GM23338 (cell line): ENCODE data around the gene PTPRN2. TPM values are rescaled to one million over a fixed set of nuclear protein-coding genes. Genes with fewer than 3 reads are reported as not detected.

Experiments
- ATAC-seq: fragments of 200-7000 bp; cut with Tn5 transposase; 3 replicates; pipeline ENCODE4 v1.9.1; 2020
- DNase-seq: peaks from one replicate; pipeline ENCODE4 v3.0.0-alpha.2; 2015; ENCODE audit warnings: low spot score
- H2AFZ ChIP-seq: fragments of 200-600 bp; sonication (generic); 2 replicates; pipeline ENCODE4 v1.8.0; 2016; ENCODE audit warnings: antibody characterized with exemption, mild to moderate bottlenecking, moderate library complexity
- H3F3A ChIP-seq: fragments of 200-600 bp; sonication (generic); replicated peaks from 2 replicates; pipeline ENCODE4 v1.8.0; 2017; ENCODE audit warnings: antibody characterized with exemption, mixed run types, low read depth
- H3K27ac ChIP-seq: fragments of 200-600 bp; sonication (generic); 2 replicates; pipeline ENCODE4 v1.6.1; 2016; ENCODE audit warnings: low read depth
- H3K27me3 ChIP-seq: fragments of 200-600 bp; sonication (generic); 2 replicates; pipeline ENCODE4 v1.8.0; 2016; ENCODE audit warnings: mild to moderate bottlenecking, mixed run types, moderate library complexity; ENCODE audit not compliant: insufficient read depth
- H3K36me3 ChIP-seq: fragments of 200-600 bp; sonication (generic); 2 replicates; pipeline ENCODE4 v1.8.0; 2016; ENCODE audit warnings: mild to moderate bottlenecking; ENCODE audit not compliant: insufficient read depth
- H3K4me1 ChIP-seq: fragments of 200-600 bp; sonication (generic); 2 replicates; pipeline ENCODE4 v1.8.0; 2016; ENCODE audit warnings: mild to moderate bottlenecking, moderate library complexity; ENCODE audit not compliant: insufficient read depth
- H3K4me2 ChIP-seq: fragments of 200-600 bp; sonication (generic); 2 replicates; pipeline ENCODE4 v1.7.1; 2017; ENCODE audit warnings: mixed run types
- H3K4me3 ChIP-seq: fragments of 200-600 bp; sonication (generic); 2 replicates; pipeline ENCODE4 v1.6.1; 2016; ENCODE audit warnings: mixed run types
- H3K79me2 ChIP-seq: fragments of 200-600 bp; sonication (generic); replicated peaks from 2 replicates; pipeline ENCODE4 v1.8.0; 2017; ENCODE audit warnings: mild to moderate bottlenecking; ENCODE audit not compliant: insufficient read depth
- H3K9me2 ChIP-seq: fragments of 200-600 bp; sonication (generic); 2 replicates; pipeline ENCODE4 v1.8.0; 2017; ENCODE audit not compliant: insufficient read depth
- H4K20me1 ChIP-seq: fragments of 200-600 bp; sonication (generic); replicated peaks from 2 replicates; pipeline ENCODE4 v1.8.0; 2017; ENCODE audit warnings: mild to moderate bottlenecking; ENCODE audit not compliant: insufficient read depth
- H3K27ac Mint-ChIP-seq: 2 replicates; pipeline ENCODE4 v1.8.0; 2020; ENCODE audit warnings: inconsistent platforms, mild to moderate bottlenecking, moderate library complexity, mixed read lengths
- H3K27me3 Mint-ChIP-seq: 3 replicates; pipeline ENCODE4 v1.8.0; 2022; ENCODE audit warnings: low read depth, mild to moderate bottlenecking, moderate library complexity, mixed read lengths, inconsistent platforms; ENCODE audit not compliant: insufficient read depth, poor library complexity
- H3K36me3 Mint-ChIP-seq: 3 replicates; pipeline ENCODE4 v1.8.0; 2021; ENCODE audit warnings: low read depth, mild to moderate bottlenecking, inconsistent platforms, moderate library complexity, mixed read lengths
- H3K4me1 Mint-ChIP-seq: 3 replicates; pipeline ENCODE4 v1.8.0; 2020; ENCODE audit warnings: mild to moderate bottlenecking, inconsistent platforms, mixed read lengths
- H3K4me3 Mint-ChIP-seq: 3 replicates; pipeline ENCODE4 v1.8.0; 2021; ENCODE audit warnings: moderate library complexity, mild to moderate bottlenecking, inconsistent platforms, mixed read lengths
- H3K9me3 Mint-ChIP-seq: 3 replicates; pipeline ENCODE4 v1.8.0; 2020; ENCODE audit warnings: moderate library complexity, mild to moderate bottlenecking, inconsistent platforms, mixed read lengths
- CREB1 ChIP-seq: fragments of 250-450 bp; sonication (Bioruptor Pico); IDR thresholded peaks from 2 replicates; pipeline ENCODE4 v1.5.0; 2020; ENCODE audit warnings: low read depth, mild to moderate bottlenecking, moderate library complexity
- CTCF ChIP-seq, 2 experiments: fragments of 200-600 bp in 1 of 2; sonication (generic) in 1 of 2; conservative IDR thresholded peaks; 2 replicates each; pipeline versions ENCODE4 v1.5.1 to v1.6.1; 2016 to 2017; ENCODE audit warnings: antibody characterized with exemption in 2 of 2, low read depth in 2 of 2, mild to moderate bottlenecking in 2 of 2, moderate library complexity in 1 of 2
- EZH2phosphoT487 ChIP-seq: fragments of 200-600 bp; sonication (generic); IDR thresholded peaks from one replicate; pipeline ENCODE4 v1.8.1; 2018; ENCODE audit warnings: antibody characterized with exemption; ENCODE audit not compliant: unreplicated experiment
- JUNB ChIP-seq: IDR thresholded peaks from one replicate; pipeline ENCODE4 v1.6.1; 2016; ENCODE audit warnings: antibody characterized with exemption; ENCODE audit not compliant: unreplicated experiment
- POLR2AphosphoS5 ChIP-seq: IDR thresholded peaks from 2 replicates; pipeline ENCODE4 v1.6.1; 2016; ENCODE audit warnings: antibody characterized with exemption, low read depth
- REST ChIP-seq: IDR thresholded peaks from one replicate; pipeline ENCODE4 v1.6.1; 2018; ENCODE audit warnings: antibody characterized with exemption; ENCODE audit not compliant: unreplicated experiment
- STAT1 ChIP-seq: IDR thresholded peaks from one replicate; pipeline ENCODE4 v1.6.1; 2016; ENCODE audit warnings: antibody characterized with exemption; ENCODE audit not compliant: unreplicated experiment
- ZNF331 ChIP-seq: fragments of 250-450 bp; sonication (Bioruptor Pico); IDR thresholded peaks from 2 replicates; pipeline ENCODE4 v1.5.0; 2020; ENCODE audit warnings: low read depth, mild to moderate bottlenecking, moderate library complexity
- ZNF462 ChIP-seq: fragments of 250-450 bp; sonication (Bioruptor Pico); IDR thresholded peaks from 2 replicates; pipeline ENCODE4 v1.5.0; 2020; ENCODE audit warnings: mild to moderate bottlenecking, moderate library complexity
- polyA plus RNA-seq: library from polyadenylated mRNA; unstranded; fragments of >200 nt; fragmentation: Nextera tagmentation; extraction: Ambion mirVana; gene quantifications from 2 replicates; pipeline ENCODE4 v1.2.1, GENCODE V29; 2016
- total RNA-seq: library from RNA; depleted of rRNA; stranded (reverse); fragments of >200 nt; shearing (Covaris generic); gene quantifications from 2 replicates; pipeline ENCODE4 v1.2.3, GENCODE V29; 2014
- TF ChIP-seq, protein P1 (sequence below): IDR thresholded peaks from 2 replicates; pipeline ENCODE4 v1.6.1; 2016; ENCODE audit warnings: antibody characterized with exemption

The PTPRN2 gene
- total and polyA plus RNA-seq, 2 experiments from 2014 or later: 0.87 to 4.0 TPM

- TF ChIP-seq ZNF462 (no peak), CREB1 (no peak)
Observed at GRCh38 chr7:157547611-157548010, 1040.0 kb downstream of the PTPRN2 start (continued).

- H3K27ac Mint-ChIP-seq: no peak overlapping the region
- H3K36me3 Mint-ChIP-seq: peaks cover 63% of the 10 kb centered on the region
- no peaks in the 10 kb centered on the region for H3K79me2 ChIP-seq
- no peaks in the 10 kb centered on the region for H3F3A ChIP-seq
- H3K4me3 Mint-ChIP-seq: no peak overlapping the region
- no peaks in the 10 kb centered on the region for H3K9me2 ChIP-seq
- H3K4me1 ChIP-seq: no peaks in the 10 kb centered on the region
- no peak overlapping the region for H3K4me3 ChIP-seq
- H3K4me1 Mint-ChIP-seq: no peaks in the 10 kb centered on the region
- H4K20me1 ChIP-seq: no peaks in the 10 kb centered on the region
- no peak for DNase-seq
- H3K36me3 ChIP-seq: no peaks in the 10 kb centered on the region
- no peak overlapping the region for H3K4me2 ChIP-seq
- peaks cover 98% of the 10 kb centered on the region for H3K9me3 Mint-ChIP-seq
- no peaks in the 10 kb centered on the region for H3K27me3 ChIP-seq
- H3K27ac ChIP-seq: no peak overlapping the region
- no peak overlapping the region for H2AFZ ChIP-seq
- H3K27me3 Mint-ChIP-seq: peaks cover 6% of the 10 kb centered on the region
- ATAC-seq: no peak
- no peak for TF ChIP-seq POLR2AphosphoS5
- TF ChIP-seq, protein P1, sequence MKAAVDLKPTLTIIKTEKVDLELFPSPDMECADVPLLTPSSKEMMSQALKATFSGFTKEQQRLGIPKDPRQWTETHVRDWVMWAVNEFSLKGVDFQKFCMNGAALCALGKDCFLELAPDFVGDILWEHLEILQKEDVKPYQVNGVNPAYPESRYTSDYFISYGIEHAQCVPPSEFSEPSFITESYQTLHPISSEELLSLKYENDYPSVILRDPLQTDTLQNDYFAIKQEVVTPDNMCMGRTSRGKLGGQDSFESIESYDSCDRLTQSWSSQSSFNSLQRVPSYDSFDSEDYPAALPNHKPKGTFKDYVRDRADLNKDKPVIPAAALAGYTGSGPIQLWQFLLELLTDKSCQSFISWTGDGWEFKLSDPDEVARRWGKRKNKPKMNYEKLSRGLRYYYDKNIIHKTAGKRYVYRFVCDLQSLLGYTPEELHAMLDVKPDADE: no peak
- no peak for TF ChIP-seq CREB1
- no peak for TF ChIP-seq CTCF (conservative IDR thresholded peaks at IDR 0.05; ENCODE audit: low read depth in 2 of 2)
- TF ChIP-seq EZH2phosphoT487: no peak
- no peak for TF ChIP-seq STAT1
- no peak for TF ChIP-seq REST
- TF ChIP-seq JUNB: no peak
- no peak for TF ChIP-seq ZNF331 (CRISPR knock-in tag)
Observed at GRCh38 chr7:157547102-157547501, 1040.5 kb downstream of the PTPRN2 start.
